ENCODE data around the gene BTBD2.

Gene BTBD2

DNA sequence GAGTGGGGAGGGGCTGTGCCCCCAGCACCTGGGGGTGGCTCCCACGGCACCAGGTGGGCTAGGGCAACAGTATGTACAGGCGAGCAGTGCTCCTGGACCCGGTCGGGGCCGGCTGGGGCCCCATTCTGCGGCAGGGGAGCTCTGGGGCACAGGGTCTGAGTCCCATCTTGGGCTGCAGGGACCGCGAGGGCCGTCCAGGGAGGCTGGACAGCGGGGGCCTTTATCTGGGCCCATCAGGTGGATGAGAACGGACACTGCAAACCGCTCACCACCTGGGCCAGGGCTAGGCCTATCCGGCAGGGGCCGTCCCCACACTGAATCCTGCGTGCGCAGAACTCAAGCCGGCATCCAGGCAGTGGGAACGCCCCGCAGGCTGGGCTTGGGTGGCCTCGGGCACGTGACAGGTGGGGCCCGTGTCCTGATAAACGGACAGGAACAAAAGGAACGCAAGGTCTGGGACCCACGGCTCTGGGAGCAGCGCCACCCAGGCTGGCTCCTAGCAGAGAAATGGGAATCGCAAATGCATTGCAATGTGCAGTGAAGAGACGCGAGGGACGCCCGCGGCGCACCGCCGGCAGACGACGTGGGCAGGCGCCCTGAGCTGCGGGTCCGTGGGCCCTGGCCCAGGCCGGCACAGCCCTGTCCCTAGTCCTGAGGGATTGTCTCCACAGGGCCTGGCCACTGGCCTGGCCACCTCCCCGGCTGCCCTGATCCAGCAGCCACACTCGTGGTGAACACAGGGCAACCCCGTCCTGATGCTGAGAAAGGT, 29.7 kb downstream of the BTBD2 start:
- no peak for DNase-seq (ENCODE audit: low spot score)

- DNase-seq (ENCODE audit: low spot score) = no peak
Observed at GRCh38 chr19:1984357-1984756, 31.2 kb downstream of the BTBD2 start.

GRCh38 chr19:1981253-1981652, 34.3 kb downstream of the BTBD2 start:
- DNase-seq (ENCODE audit: low spot score) = no peak

- no peak for DNase-seq (ENCODE audit: low spot score)
Observed at GRCh38 chr19:1980809-1981181, 34.7 kb downstream of the BTBD2 start.

GRCh38 chr19:1980091-1980808, 35.3 kb downstream of the BTBD2 start:
- no peak for DNase-seq (ENCODE audit: low spot score)

GRCh38 chr19:1979642-1980041, 35.9 kb downstream of the BTBD2 start:
- no peak for DNase-seq (ENCODE audit: low spot score)

GRCh38 chr19:1979017-1979416, 36.5 kb downstream of the BTBD2 start:
- DNase-seq (ENCODE audit: low spot score) = no peak

- DNase-seq (ENCODE audit: low spot score) = no peak
Observed at GRCh38 chr19:1978346-1978894, 37.1 kb downstream of the BTBD2 start.

DNA sequence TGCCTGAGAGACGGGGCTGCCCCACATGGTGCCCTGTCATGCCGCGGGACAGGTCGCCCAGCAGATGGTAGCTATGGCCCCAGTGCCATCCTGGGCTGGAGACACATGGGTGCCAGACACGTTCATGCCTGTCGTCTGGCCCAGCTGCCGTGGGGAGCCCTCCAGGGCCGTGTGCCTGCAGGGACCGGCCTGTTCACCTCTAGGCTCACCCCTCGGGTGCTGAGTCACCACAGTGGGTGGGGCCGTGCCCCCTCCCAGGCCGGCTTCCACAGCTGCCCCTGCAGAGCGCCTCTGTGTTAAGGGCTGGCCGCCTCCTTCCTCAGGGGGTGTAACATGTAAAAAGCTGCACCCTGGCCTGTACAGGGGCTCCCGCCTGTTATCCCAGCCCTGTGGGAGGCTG, 38.4 kb downstream of the BTBD2 start:
- no peak for DNase-seq (ENCODE audit: low spot score)

GRCh38 chr19:1975162-1975480, 40.4 kb downstream of the BTBD2 start:
- DNase-seq (ENCODE audit: low spot score) = no peak

DNA sequence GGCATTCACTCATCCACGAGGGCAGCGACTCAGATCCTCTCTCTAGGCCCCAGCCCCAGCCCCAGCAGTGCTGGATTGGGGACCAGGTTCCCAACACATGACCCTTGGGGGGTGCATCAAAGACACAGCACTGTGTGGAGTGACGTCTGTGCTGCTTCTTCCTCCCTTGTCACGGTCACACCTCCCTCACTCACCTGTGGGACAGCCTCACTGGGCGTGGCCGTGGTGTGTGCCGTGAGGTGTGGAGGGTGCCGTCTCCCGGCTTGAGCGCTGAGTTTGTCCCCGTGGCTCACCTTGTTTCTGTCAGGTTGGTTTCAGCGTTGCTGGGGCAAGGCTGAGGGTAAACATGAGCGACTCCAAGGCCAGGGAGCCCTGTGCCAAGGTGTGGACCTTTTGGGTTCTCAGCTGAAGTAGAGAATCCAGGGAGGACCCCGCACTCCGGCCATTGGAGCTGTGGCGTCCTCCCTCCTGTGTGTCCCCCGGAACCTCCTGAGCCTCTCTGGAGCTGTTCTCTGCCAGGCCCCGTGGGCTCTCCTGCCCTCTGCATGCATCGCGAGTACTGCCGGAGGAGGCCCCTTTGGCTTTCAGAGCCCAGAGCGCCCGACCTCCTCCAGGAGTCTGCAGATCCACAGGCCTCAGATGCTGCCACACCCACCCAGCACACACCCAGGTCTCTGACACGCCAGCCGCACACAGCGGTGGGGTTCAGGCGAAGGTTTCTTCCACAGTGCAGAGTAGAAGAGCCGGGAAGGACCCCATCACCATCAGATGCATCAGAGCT, 40.9 kb downstream of the BTBD2 start:
- DNase-seq (ENCODE audit: low spot score) = no peak

DNA sequence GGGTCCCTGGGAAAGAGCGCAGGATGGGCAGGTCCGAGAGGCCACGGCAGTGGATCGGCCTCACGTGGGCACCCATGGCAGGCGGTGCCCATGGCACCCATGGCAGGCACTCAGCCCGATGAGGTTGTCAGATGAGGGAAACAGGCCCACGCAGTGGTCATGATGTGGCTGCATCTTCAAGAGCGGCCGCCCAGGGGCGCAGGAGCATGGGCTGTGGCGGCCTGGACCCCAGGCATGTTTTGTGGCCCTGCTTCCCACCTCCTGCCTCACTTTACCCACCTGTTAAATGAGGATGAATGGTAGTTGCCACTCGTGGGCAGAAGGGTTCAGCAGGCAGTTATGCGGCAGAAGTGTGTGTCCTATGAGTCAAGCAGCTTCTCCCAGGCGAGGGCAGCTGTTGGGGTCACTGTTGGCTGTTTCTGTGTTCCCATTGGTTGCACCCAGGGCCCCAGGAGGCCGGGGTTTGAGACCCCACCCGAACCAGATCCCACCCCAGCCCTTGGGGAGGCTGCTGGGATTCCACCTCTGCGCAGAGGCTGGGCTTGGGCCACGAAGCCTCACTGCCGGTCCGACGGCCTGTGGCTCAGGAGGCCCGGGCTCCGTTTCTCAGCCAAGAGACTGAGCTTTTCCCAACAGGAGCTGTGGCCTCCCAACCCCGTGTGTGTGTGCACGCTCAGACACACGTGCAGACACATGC, 44.6 kb downstream of the BTBD2 start:
- DNase-seq (ENCODE audit: low spot score) = no peak

DNA sequence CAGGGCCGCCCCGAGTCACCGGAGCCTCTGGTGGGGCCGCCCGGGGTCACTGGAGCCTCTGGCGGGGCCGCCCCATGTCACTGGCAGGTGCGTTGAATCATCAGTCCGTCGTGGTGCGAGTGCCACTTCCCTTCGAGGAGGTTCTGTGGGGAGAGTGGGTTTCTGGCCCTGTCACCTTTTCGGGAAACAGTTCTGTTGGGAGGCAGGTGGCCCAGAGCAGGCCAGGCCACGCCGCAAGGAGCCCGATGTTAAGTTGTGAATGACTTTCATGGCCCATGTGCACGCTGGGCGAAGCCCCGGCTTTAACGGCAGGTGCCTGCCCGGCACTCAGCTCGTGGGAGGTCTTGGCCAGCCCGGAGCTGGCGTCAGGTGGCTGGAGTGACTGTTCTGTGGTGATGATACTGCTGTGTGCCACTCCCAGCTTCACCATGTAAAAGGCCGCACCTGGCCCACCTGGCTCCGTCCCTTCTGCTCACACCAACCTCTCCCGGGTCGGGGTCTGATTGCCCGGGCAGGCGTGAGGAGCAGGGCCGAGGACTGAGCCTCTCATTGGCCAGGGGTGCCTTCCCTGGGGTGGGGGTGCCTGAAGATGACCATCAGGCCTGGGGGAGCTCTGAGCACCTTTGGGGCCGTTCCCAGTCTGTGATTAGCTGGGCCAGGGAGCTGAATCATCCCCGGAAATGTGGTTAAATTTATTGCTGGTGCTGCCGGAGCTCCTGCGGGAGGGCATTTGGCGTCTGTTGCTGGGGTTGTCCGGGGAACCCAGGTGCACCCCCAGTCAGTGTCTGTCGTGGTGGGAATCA, 45.3 kb downstream of the BTBD2 start:
- no peak for DNase-seq (ENCODE audit: low spot score)

- DNase-seq (ENCODE audit: low spot score) = no peak
Observed at GRCh38 chr19:1969176-1970002, 46.1 kb downstream of the BTBD2 start.

DNA sequence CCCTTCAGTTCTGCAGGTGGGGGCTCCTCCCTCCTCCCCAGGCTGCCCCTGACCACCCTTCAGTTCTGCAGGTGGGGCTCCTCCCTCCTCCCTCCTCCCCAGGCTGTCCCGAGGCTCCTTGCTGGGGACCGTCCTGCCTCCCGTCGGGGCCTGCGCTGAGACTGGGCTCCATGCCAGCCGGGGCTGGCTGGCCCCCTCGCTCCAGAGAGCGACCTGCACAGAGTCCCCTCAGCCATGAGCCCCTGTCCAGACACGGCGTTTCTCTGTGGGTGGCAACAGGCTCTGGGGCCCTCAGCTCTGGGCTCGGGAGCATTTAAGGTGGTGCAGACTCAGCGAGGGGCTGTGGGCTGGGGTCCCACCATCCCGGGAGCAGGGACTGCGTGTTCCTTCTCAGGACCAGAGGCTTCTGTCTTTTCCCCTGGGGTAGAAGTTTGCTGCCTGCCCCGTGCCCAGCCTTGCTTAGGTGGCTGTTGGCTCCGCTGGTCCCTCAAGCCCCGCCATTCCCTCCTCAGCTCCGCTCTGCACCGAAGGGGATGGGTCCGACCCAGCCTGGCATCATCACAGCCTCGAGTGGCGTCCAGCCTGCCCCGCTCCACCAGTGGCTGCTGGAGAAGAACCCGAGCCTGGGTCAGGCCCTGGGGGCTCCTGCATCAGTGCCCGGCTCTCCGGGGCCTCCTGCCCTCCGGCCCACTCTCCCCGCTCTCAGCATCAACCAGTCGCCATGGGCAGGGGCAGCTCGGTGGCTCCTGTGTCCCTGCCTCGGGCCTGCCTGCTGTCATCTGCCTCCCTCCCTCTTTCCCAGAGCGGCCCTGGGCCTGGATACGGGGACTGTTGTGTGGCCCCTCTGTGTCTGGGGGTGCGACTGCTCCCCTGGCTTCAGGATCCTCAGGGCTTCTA, 47.0 kb downstream of the BTBD2 start:
- DNase-seq (ENCODE audit: low spot score) = no peak

GRCh38 chr19:1967087-1967608, 48.4 kb downstream of the BTBD2 start:
- no peak for DNase-seq (ENCODE audit: low spot score)

GRCh38 chr19:1962674-1963073, 52.8 kb downstream of the BTBD2 start:
- DNase-seq (ENCODE audit: low spot score) = no peak

GRCh38 chr19:1961000-1961883, 54.3 kb downstream of the BTBD2 start:
- DNase-seq (ENCODE audit: low spot score) = no peak
